K562 (cell line): ENCODE results near the gene NPDC1. TPM values are rescaled to one million over a fixed set of nuclear protein-coding genes. Genes with fewer than 3 reads are reported as not detected.

Experiments
- ATAC-seq: fragments of 200-7000 bp; cut with Tn5 transposase; 3 replicates; pipeline ENCODE4 v1.9.1; 2020; ENCODE audit warnings: moderate library complexity
- Bru-seq: library from RNA; stranded (reverse); fragments of 400-500 nt; gene quantifications from one replicate; lab custom pipeline; 2021; lab: Mats Ljungman, UMichigan
- BruChase-seq, 2 experiments: library from RNA; stranded (reverse); fragments of 400-500 nt; gene quantifications; one replicate each; lab custom pipeline; 2021; lab: Mats Ljungman, UMichigan
- BruUV-seq: library from RNA; stranded (reverse); fragments of 400-500 nt; replicated peaks from 2 replicates; lab custom pipeline; 2021; lab: Mats Ljungman, UMichigan
- CTCF ChIA-PET: fragments of 300-600 bp; formaldehyde crosslinking; extraction: SDS; loops from one replicate; lab custom pipeline; 2021; ENCODE audit warnings: low intra/inter-chr PET ratio; lab: Yijun Ruan, JAX
- POLR2A ChIA-PET: fragments of 300-600, 350-650 bp; sonication (Branson Sonifier 250); formaldehyde crosslinking; extraction: SDS; loops from one replicate; lab custom pipeline; 2021; ENCODE audit warnings: antibody characterized with exemption, inconsistent platforms; lab: Yijun Ruan, JAX
- DNase-seq, 4 experiments: peaks; one replicate each; pipeline versions ENCODE4 v3.0.0 to v3.0.0-alpha.2; 2011 to 2018; ENCODE audit warnings: low spot score in 3 of 4, mixed read lengths in 3 of 4; ENCODE audit errors: extremely low read depth in 1 of 4
- FAIRE-seq: peaks from 2 replicates; lab custom pipeline; 2011; peaks lifted over from hg19 to GRCh38; lab: Jason Lieb, UNC
- H2AFZ ChIP-seq: 2 replicates; pipeline ENCODE4 v1.6.0; 2011; ENCODE audit warnings: low read depth, low read length, control low read depth, inconsistent platforms
- H3K27ac ChIP-seq: fragments of 200-600 bp; 3 replicates; pipeline ENCODE4 v1.8.0; 2011; ENCODE audit warnings: low read depth, mild to moderate bottlenecking, control low read depth, inconsistent platforms, low read length, moderate library complexity, mixed read lengths; ENCODE audit errors: extremely low read depth
- H3K27me3 ChIP-seq, 2 experiments: fragments of 300-600 bp in 1 of 2; 2 replicates in 1 of 2; 3 replicates in 1 of 2; pipeline versions ENCODE4 v1.6.0 to v1.8.0; 2011; ENCODE audit warnings: inconsistent platforms in 2 of 2, low read length in 2 of 2, mild to moderate bottlenecking in 1 of 2, mixed read lengths in 1 of 2, moderate library complexity in 1 of 2; ENCODE audit not compliant: control insufficient read depth in 2 of 2, insufficient read depth in 2 of 2
- H3K36me3 ChIP-seq: fragments of 300-600 bp; 3 replicates; pipeline ENCODE4 v1.8.0; 2011; ENCODE audit warnings: mild to moderate bottlenecking, low read length, inconsistent platforms; ENCODE audit not compliant: control insufficient read depth, insufficient read depth
- H3K4me1 ChIP-seq, 2 experiments: fragments of 200-600 bp in 1 of 2; replicated peaks in 1 of 2; 2 replicates in 1 of 2; 3 replicates in 1 of 2; pipeline versions ENCODE4 v1.5.1 to v1.8.0; 2011; ENCODE audit warnings: inconsistent platforms in 2 of 2, low read length in 2 of 2, mild to moderate bottlenecking in 1 of 2, mixed read lengths in 1 of 2, moderate library complexity in 1 of 2; ENCODE audit not compliant: control insufficient read depth in 2 of 2, insufficient read depth in 2 of 2
- H3K4me2 ChIP-seq: 2 replicates; pipeline ENCODE4 v1.6.1; 2011; ENCODE audit warnings: low read length, control low read depth, inconsistent platforms, mixed read lengths; ENCODE audit not compliant: insufficient read depth
- H3K4me3 ChIP-seq: fragments of 200-600 bp; sonication (generic), shearing (Covaris generic); 2 replicates; pipeline ENCODE4 v1.5.1; 2016; ENCODE audit warnings: control low read depth, inconsistent platforms
- H3K79me2 ChIP-seq: fragments of 200-600 bp; 3 replicates; pipeline ENCODE4 v1.8.0; 2011; ENCODE audit warnings: low read length, inconsistent platforms; ENCODE audit not compliant: control insufficient read depth, insufficient read depth
- H3K9ac ChIP-seq, 2 experiments: 2 replicates each; pipeline versions ENCODE4 v1.6.0 to v1.6.1; 2011; ENCODE audit warnings: low read depth in 2 of 2, low read length in 2 of 2, control low read depth in 1 of 2, inconsistent platforms in 1 of 2, mild to moderate bottlenecking in 1 of 2, mixed read lengths in 1 of 2; ENCODE audit not compliant: insufficient read depth in 1 of 2
- H3K9me1 ChIP-seq: one replicate; pipeline ENCODE4 v1.6.0; 2011; ENCODE audit warnings: inconsistent platforms, mild to moderate bottlenecking, low read length, moderate library complexity; ENCODE audit not compliant: control insufficient read depth, insufficient read depth
- H3K9me3 ChIP-seq: replicated peaks from 2 replicates; pipeline ENCODE4 v1.5.1; 2011; ENCODE audit warnings: low read depth, low read length, inconsistent platforms; ENCODE audit not compliant: control insufficient read depth, insufficient read depth
- H4K20me1 ChIP-seq: replicated peaks from 2 replicates; pipeline ENCODE4 v1.6.1; 2011; ENCODE audit warnings: low read length, inconsistent platforms, mixed read lengths; ENCODE audit not compliant: control insufficient read depth, insufficient read depth
- CTCF ChIP-seq, 3 experiments: IDR thresholded peaks in 2 of 3; conservative IDR thresholded peaks in 1 of 3; 2 replicates each; pipeline ENCODE4 v1.5.1; 2011 to 2012; ENCODE audit warnings: low read length in 3 of 3, mild to moderate bottlenecking in 3 of 3, control low read depth in 2 of 3, improper control_type of control experiment in 1 of 3, inconsistent platforms in 1 of 3, low read depth in 1 of 3, mixed read lengths in 1 of 3, moderate library complexity in 1 of 3; ENCODE audit not compliant: insufficient read depth in 2 of 3
- EP300 ChIP-seq: IDR thresholded peaks from 2 replicates; pipeline ENCODE4 v1.6.1; 2012; ENCODE audit warnings: low read length, improper control_type of control experiment
- FOXA3 ChIP-seq, 2 experiments: fragments of 450-650 bp in 1 of 2; sonication (generic) in 1 of 2; formaldehyde crosslinking; IDR thresholded peaks in 1 of 2; conservative IDR thresholded peaks in 1 of 2; 2 replicates each; pipeline versions ENCODE4 v1.4.0 to v1.8.0; 2020 to 2022; ENCODE audit warnings: mild to moderate bottlenecking in 2 of 2, missing genetic modification reagents in 1 of 2
- FOXJ2 ChIP-seq: fragments of 200-800 bp; sonication (Bioruptor generic); IDR thresholded peaks from 2 replicates; pipeline ENCODE4 v1.6.1; 2016; ENCODE audit warnings: missing genetic modification characterization, missing compliant biosample characterization
- NCOA1 ChIP-seq: fragments of 450-650 bp; IDR thresholded peaks from 2 replicates; pipeline ENCODE4 v1.6.1; 2016; ENCODE audit warnings: low read depth
- RBM22 ChIP-seq: fragments of 200-400 bp; formaldehyde crosslinking; IDR thresholded peaks from 2 replicates; pipeline ENCODE4 v1.6.1; 2018; ENCODE audit warnings: low read length, low read depth; ENCODE audit not compliant: poor library complexity, severe bottlenecking
- RNF2 ChIP-seq: sonication (generic); IDR thresholded peaks from 2 replicates; pipeline ENCODE4 v1.6.1; 2016
- ZMIZ1 ChIP-seq, 2 experiments: fragments of 150-350 bp in 1 of 2; IDR thresholded peaks; 2 replicates each; pipeline ENCODE4 v1.6.1; 2012 to 2016; ENCODE audit warnings: low read depth in 2 of 2, low read length in 2 of 2, mild to moderate bottlenecking in 1 of 2, moderate library complexity in 1 of 2
- WGBS: fragments of 100-300 bp; shearing (Covaris generic); methylation state at CpG from one replicate; pipeline ENCODE4 v1.1.6; 2016; ENCODE audit warnings: low coverage, mixed read lengths; ENCODE audit not compliant: insufficient coverage; ENCODE audit errors: missing lambda C conversion rate; 5-methylcytosine and 5-hydroxymethylcytosine counted together
- in situ Hi-C: fragments of 300-500 bp; cut with MboI; formaldehyde crosslinking; loops from 4 replicates; pipeline ENCODE4 v1.15.0; 2018; ENCODE audit warnings: inconsistent platforms, mixed read lengths
- intact Hi-C: fragments of 100-400 bp; cut with micrococcal nuclease; formaldehyde crosslinking; loops from 2 replicates; pipeline ENCODE4 v1.14.2; 2022
- long read RNA-seq, 3 experiments: library from polyadenylated mRNA in 2 of 3; library from RNA in 1 of 3; unstranded in 2 of 3; stranded (forward) in 1 of 3; transcript quantifications; one replicate each; pipeline ENCODE4 v2.0.0, GENCODE V29; 2019 to 2022
- polyA minus RNA-seq, 3 experiments: library from RNA; depleted of rRNA, polyadenylated mRNA; stranded (reverse); fragments of >200 nt; gene quantifications; 2 replicates each; pipeline ENCODE4 v1.2.3, GENCODE V29; 2011
- polyA plus RNA-seq, 8 experiments: library from polyadenylated mRNA; depleted of rRNA in 4 of 8; stranded (reverse) in 5 of 8; unstranded in 3 of 8; fragments of >200 nt; fragmentation: Nextera tagmentation in 2 of 8; fragmentation: Illumina TruSeq in 1 of 8; extraction: Ambion mirVana in 2 of 8; extraction: Trizol in 1 of 8; gene quantifications; 2 replicates each; pipeline versions ENCODE4 v1.2.1 to v1.2.3, GENCODE V29; 2011 to 2014; ENCODE audit warnings: inconsistent platforms in 1 of 8, missing spikeins in 1 of 8
- total RNA-seq, 7 experiments: library from RNA; depleted of rRNA in 6 of 7; stranded (reverse); fragments of >200 nt in 6 of 7; fragmentation: Illumina TruSeq in 2 of 7; extraction: Trizol in 2 of 7; gene quantifications; 2 replicates each; pipeline versions ENCODE4 v1.2.1 to v1.2.3, GENCODE V29; 2011 to 2021; ENCODE audit warnings: low replicate concordance in 1 of 7

NPDC1 gene, protein sequence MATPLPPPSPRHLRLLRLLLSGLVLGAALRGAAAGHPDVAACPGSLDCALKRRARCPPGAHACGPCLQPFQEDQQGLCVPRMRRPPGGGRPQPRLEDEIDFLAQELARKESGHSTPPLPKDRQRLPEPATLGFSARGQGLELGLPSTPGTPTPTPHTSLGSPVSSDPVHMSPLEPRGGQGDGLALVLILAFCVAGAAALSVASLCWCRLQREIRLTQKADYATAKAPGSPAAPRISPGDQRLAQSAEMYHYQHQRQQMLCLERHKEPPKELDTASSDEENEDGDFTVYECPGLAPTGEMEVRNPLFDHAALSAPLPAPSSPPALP
- total RNA-seq (2011; cell fraction: chromatin; rRNA removed; ENCODE audit: low replicate concordance), result 1.1 and 4.2 TPM in 2 replicates
- 3.2 and 6.0 TPM in 2 replicates for total RNA-seq (2011; cell fraction: nucleolus; rRNA removed)
- total RNA-seq (2011; cell fraction: nucleoplasm; rRNA removed), result 1.5 and 3.6 TPM in 2 replicates
- 0.09 and 0.90 TPM in 2 replicates for total RNA-seq (2014; rRNA removed)
- total RNA-seq (2014; rRNA removed; fragmentation: Illumina TruSeq; extraction: Trizol), result not detected in 2 replicates
- 0.22 TPM in 1 of 2 replicates, not detected in the other for total RNA-seq (2015; rRNA removed; fragmentation: Illumina TruSeq; extraction: Trizol)
- 1.5 and 2.1 TPM in 2 replicates for total RNA-seq (2021)
- 1.3 and 3.9 TPM in 2 replicates for polyA plus RNA-seq (2011; rRNA removed)
- 3.5 and 4.2 TPM in 2 replicates for polyA plus RNA-seq (2011; cell fraction: cytosol; rRNA removed)
- polyA plus RNA-seq (2011; cell fraction: nucleus; rRNA removed), result 32.5 and 34.7 TPM in 2 replicates
- polyA plus RNA-seq (2012), result 0.85 and 3.1 TPM in 2 replicates
- 0.06 and 0.21 TPM in 2 replicates for polyA plus RNA-seq (2014; fragmentation: Illumina TruSeq; extraction: Trizol)
- not detected for polyA plus RNA-seq (2014; fragmentation: Nextera tagmentation; extraction: Ambion mirVana)
- 0.85 and 2.4 TPM in 2 replicates for polyA plus RNA-seq (2014; rRNA removed)
- 0.14 and 0.18 TPM in 2 replicates for polyA minus RNA-seq (2011; rRNA and poly(A)+ RNA removed)
- 0.95 and 3.5 TPM in 2 replicates for polyA minus RNA-seq (2011; cell fraction: cytosol; rRNA and poly(A)+ RNA removed)
- polyA minus RNA-seq (2011; cell fraction: nucleus; rRNA and poly(A)+ RNA removed), result 2.0 and 3.9 TPM in 2 replicates
- Bru-seq, nascent RNA, result percentile 25 among the genes with signal in this experiment
- percentile 12 among the genes with signal in this experiment for BruChase-seq, experiment 1, labeled RNA remaining after a 2-hour chase
- BruChase-seq, experiment 2, labeled RNA remaining after a 6-hour chase, result percentile 26 among the genes with signal in this experiment
- long read RNA-seq, experiment 1, partial matches to known transcripts, result 1 of 2 reads
- long read RNA-seq, experiment 1, other reads (novel, unspliced or antisense), result 0 of 2 reads
- long read RNA-seq, experiment 2, partial matches to known transcripts, result 0 of 2 reads
- long read RNA-seq, experiment 2, other reads (novel, unspliced or antisense), result 1 of 2 reads
- long read RNA-seq, experiment 3, result 0 reads

DNA sequence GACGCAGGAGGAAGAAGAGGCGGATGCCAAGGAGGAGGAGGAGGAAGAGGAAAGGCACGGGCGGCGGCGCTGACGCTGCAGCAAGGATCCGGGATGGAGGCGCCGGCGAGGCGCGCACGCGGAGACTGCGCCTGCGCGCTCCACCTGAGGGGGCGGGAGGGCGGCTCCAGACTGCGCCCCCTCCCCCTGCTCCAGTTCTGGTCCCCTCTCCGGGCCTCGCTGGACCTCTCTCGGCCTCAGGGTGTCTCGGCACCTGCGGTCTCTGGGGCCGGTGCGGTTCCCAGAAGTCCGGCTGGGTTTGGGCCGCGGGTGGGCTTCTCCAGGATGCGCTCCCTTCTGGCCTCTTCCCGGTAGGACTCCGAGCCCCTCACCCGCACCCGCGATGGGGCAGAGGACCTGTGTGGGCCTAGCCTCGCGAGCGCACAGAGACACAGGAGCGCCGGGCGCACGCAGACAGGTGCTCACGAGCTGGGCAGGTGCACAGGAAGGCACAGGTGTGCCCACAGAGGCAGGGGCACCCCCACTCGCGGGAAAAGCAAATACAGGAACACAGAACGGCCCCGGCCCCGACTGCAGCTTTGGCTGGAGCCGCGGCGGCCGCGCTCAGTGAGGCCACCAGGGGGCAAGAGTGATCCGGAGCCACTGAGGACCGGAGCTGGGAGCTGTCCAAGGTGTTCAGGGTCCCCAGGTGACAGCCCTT, at the start of gene NPDC1:
Gene NPDC1, minus strand, starts transcription at position 90 of the 700 bp plus-strand sequence. CDS start 188 bp downstream, outside the sequence.
- Histone ChIP-seq H3K4me1 (peaks cover 2 to 79% of the 10 kb centered on the region in 2 experiments; a peak in 4 of 5 replicates), H4K20me1 (peaks cover 40% of the 10 kb centered on the region), H3K79me2 (no peaks in the 10 kb centered on the region), H3K4me3 (no peak within 1 kb of the TSS), H3K9me1 (peaks cover 2% of the 10 kb centered on the region), H3K27me3 (peaks cover 7 to 39% of the 10 kb centered on the region in 2 experiments; a peak in 4 of 5 replicates), H3K27ac (no peak within 1 kb of the TSS), H3K9ac (peak within 1 kb of the TSS in 1 of 2 experiments; percentile 35; a peak in 2 of 4 replicates), H3K36me3 (no peaks in the 10 kb centered on the region), H3K9me3 (no peaks in the 10 kb centered on the region), H2AFZ (peak within 1 kb of the TSS; percentile 45; the same call in 1 of the 2 replicates), H3K4me2 (peak within 1 kb of the TSS; percentile 46; the same call in 1 of the 2 replicates)
- BruUV-seq, result no TSS peak
- POLR2A ChIA-PET, result interaction anchor here (0.6 to 1.4 kb wide), 6 partner anchors 20 to 532 kb away, joined by 3 to 6 read pairs (median 3); partner anchors contain the start of genes DPH7 and SAPCD2
- in situ Hi-C loops, result no loop called here
- peak; percentile 76 for FAIRE-seq
- peak; percentile 83 to 91 (median 86) for DNase-seq
- 4% methylated on average over 39 of the region's 57 CpGs for WGBS
- ATAC-seq, result peak; percentile 82
- CTCF ChIA-PET, result interaction anchor here (0.6 to 2.0 kb wide), 10 partner anchors 16 to 191 kb away, joined by 3 to 7 read pairs (median 4); partner anchors contain the start of genes RNF224 and SAPCD2
- intact Hi-C loops, result loop anchor here (2.0 kb wide), 1 partner anchor 21 kb away; no protein-coding TSS in a partner anchor
- TF ChIP-seq EP300 (no peak), FOXA3 (CRISPR knock-in tag; conservative IDR thresholded peaks at IDR 0.05 in 1 of 2, IDR thresholded peaks at IDR 0.05 in 1 of 2) (no peak), CTCF (IDR thresholded peaks at IDR 0.05 in 2 of 3, conservative IDR thresholded peaks at IDR 0.05 in 1 of 3; ENCODE audit: insufficient read depth in 2 of 3, low read depth in 1 of 3, low read length in 3 of 3) (peak; percentile 87 to 94 (median 87)), RBM22 (no peak), FOXJ2 (tag) (no peak), NCOA1 (peak; percentile 84), RNF2 (no peak), ZMIZ1 (IDR thresholded peaks at IDR 0.05; ENCODE audit: low read depth in 2 of 2, low read length in 2 of 2) (0 out of 4 replicates have a peak, but pooled peaks of 1 of the 2 experiments have one; percentile 33)
